Natural killer cell (primary cell): ENCODE results near the gene DUSP7. TPM values are rescaled to one million over a fixed set of nuclear protein-coding genes. Genes with fewer than 3 reads are reported as not detected.

Experiments used
- ATAC-seq, 3 donors: fragments of 150-1000 bp in 2 of 3; fragments of 200-7000 bp in 1 of 3; cut with Tn5 transposase; 1 replicate in 1 of 3; 2 replicates in 2 of 3; pipeline ENCODE4 v1.10.0; 2021; ENCODE audit warnings: mild to moderate bottlenecking in 2 of 3, moderate library complexity in 2 of 3
- DNase-seq, 2 donors: peaks; one replicate each; pipeline versions ENCODE4 v3.0.0 to v3.0.0-alpha.2; 2013 to 2021; ENCODE audit warnings: mixed read lengths in 1 of 2
- H3K27ac ChIP-seq: one replicate; pipeline ENCODE4 v1.5.1; 2013; ENCODE audit warnings: mild to moderate bottlenecking, low read length
- H3K27me3 ChIP-seq: one replicate; pipeline ENCODE4 v1.6.1; 2013; ENCODE audit warnings: low read length; ENCODE audit not compliant: control insufficient read depth, insufficient read depth
- H3K36me3 ChIP-seq: one replicate; pipeline ENCODE4 v1.6.1; 2013; ENCODE audit warnings: low read length; ENCODE audit not compliant: control insufficient read depth, insufficient read depth
- H3K4me1 ChIP-seq: one replicate; pipeline ENCODE4 v1.6.1; 2013; ENCODE audit warnings: low read length; ENCODE audit not compliant: control insufficient read depth, insufficient read depth
- H3K4me3 ChIP-seq: one replicate; pipeline ENCODE4 v1.5.1; 2013; ENCODE audit warnings: low read length
- H3K9me3 ChIP-seq: one replicate; pipeline ENCODE4 v1.6.1; 2013; ENCODE audit warnings: low read length; ENCODE audit not compliant: control insufficient read depth, insufficient read depth
- H3K27ac Mint-ChIP-seq, 2 donors: one replicate each; pipeline ENCODE4 v1.8.0; 2022; ENCODE audit warnings: mild to moderate bottlenecking in 2 of 2, mixed read lengths in 2 of 2, moderate library complexity in 1 of 2
- H3K27me3 Mint-ChIP-seq, 2 donors: one replicate each; pipeline ENCODE4 v1.8.0; 2022; ENCODE audit warnings: low read depth in 2 of 2, mixed read lengths in 2 of 2
- H3K36me3 Mint-ChIP-seq: one replicate; pipeline ENCODE4 v1.8.0; 2022; ENCODE audit warnings: mixed read lengths
- H3K4me1 Mint-ChIP-seq, 2 donors: one replicate each; pipeline ENCODE4 v1.8.0; 2022; ENCODE audit warnings: mixed read lengths in 2 of 2
- H3K4me3 Mint-ChIP-seq: one replicate; pipeline ENCODE4 v1.8.0; 2022; ENCODE audit warnings: mild to moderate bottlenecking, moderate library complexity, mixed read lengths
- H3K9me3 Mint-ChIP-seq, 2 donors: one replicate each; pipeline ENCODE4 v1.8.0; 2022; ENCODE audit warnings: mixed read lengths in 2 of 2
- WGBS: methylation state at CpG from one replicate; pipeline ENCODE4 v1.1.7; 2013; ENCODE audit warnings: missing lambda C conversion rate; ENCODE audit not compliant: insufficient coverage; 5-methylcytosine and 5-hydroxymethylcytosine counted together
- intact Hi-C: fragments of 100-400 bp; cut with micrococcal nuclease; formaldehyde crosslinking; loops from one replicate; pipeline ENCODE4 v1.14.2; 2022
- total RNA-seq, 4 donors: library from RNA; stranded (reverse); fragments of 120-200 nt in 1 of 4; gene quantifications; one replicate each; pipeline versions ENCODE4 v1.2.3 to v1.2.4, GENCODE V29; 2013 to 2022
- TF ChIP-seq, protein P1 (sequence below): fragments of 200-600 bp; IDR thresholded peaks from one replicate; pipeline ENCODE4 v1.8.0; 2022; ENCODE audit warnings: antibody characterized with exemption

The DUSP7 gene
- total RNA-seq, 3 donors from 2014 or later (not counting 1 experiment from before 2014, with no cell fraction given): 8.7 to 17.4 (median 11.6) TPM

DNA sequence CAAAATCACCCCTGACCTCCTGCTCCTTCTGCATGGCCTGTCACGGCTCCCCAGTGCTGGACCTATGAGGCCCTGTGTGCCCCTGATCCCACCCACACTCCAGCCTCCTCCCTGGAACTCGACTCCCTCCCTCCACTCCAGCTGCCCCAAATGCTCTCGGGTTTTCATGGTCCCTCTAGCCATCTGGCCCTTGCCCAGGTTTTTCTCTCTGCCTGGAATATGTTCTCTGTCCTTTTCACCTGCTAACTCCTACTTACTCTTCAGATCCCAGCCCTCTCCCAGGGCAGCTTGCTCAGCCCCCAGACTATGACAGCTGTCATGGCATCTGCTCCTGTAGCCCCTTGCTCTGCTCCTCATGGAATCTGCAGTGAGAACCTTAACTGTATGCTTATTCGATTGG, 30.3 kb downstream of the DUSP7 start:
- no peaks in the 10 kb centered on the region for H3K9me3 Mint-ChIP-seq
- H3K4me1 Mint-ChIP-seq: no peaks in the 10 kb centered on the region
- 83% methylated on average over 4 of the region's 4 CpGs for WGBS
- no peaks in the 10 kb centered on the region for H3K27me3 ChIP-seq
- H3K4me1 ChIP-seq: no peaks in the 10 kb centered on the region
- H3K9me3 ChIP-seq: no peaks in the 10 kb centered on the region
- DNase-seq: no peak
- no peaks in the 10 kb centered on the region for H3K36me3 ChIP-seq
- H3K27ac ChIP-seq: no peak overlapping the region
- ATAC-seq: no peak
- H3K36me3 Mint-ChIP-seq: no peaks in the 10 kb centered on the region
- no peak overlapping the region for H3K27ac Mint-ChIP-seq
- peaks cover 0 to 3% of the 10 kb centered on the region in 2 donors for H3K27me3 Mint-ChIP-seq
- no peak overlapping the region for H3K4me3 Mint-ChIP-seq
- H3K4me3 ChIP-seq: no peak overlapping the region
- TF ChIP-seq, protein P1, sequence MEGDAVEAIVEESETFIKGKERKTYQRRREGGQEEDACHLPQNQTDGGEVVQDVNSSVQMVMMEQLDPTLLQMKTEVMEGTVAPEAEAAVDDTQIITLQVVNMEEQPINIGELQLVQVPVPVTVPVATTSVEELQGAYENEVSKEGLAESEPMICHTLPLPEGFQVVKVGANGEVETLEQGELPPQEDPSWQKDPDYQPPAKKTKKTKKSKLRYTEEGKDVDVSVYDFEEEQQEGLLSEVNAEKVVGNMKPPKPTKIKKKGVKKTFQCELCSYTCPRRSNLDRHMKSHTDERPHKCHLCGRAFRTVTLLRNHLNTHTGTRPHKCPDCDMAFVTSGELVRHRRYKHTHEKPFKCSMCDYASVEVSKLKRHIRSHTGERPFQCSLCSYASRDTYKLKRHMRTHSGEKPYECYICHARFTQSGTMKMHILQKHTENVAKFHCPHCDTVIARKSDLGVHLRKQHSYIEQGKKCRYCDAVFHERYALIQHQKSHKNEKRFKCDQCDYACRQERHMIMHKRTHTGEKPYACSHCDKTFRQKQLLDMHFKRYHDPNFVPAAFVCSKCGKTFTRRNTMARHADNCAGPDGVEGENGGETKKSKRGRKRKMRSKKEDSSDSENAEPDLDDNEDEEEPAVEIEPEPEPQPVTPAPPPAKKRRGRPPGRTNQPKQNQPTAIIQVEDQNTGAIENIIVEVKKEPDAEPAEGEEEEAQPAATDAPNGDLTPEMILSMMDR: no peak
- intact Hi-C loops: no loop called here

DNA sequence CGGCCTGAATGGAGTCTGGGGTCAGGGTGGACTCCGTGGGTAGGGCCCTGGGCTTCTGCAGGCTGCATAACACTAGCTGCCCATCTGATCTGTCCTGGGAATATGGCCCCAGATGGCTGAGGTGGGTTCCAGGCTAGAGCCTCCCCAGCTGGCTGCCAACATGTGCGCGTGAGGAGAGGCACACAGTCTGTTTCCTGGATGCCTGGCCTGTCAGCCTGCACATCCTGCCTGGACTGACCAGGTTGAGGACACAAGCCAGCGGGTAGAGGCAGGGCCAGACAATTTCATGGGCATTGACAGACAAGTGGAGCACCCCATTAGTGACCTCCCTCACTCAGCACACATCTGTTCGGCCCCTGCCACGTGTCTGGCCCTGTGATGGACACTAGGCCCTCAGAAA, 30.9 kb downstream of the DUSP7 start:
- no peak overlapping the region for H3K4me3 ChIP-seq
- no peak overlapping the region for H3K27ac ChIP-seq
- no peaks in the 10 kb centered on the region for H3K36me3 ChIP-seq
- TF ChIP-seq, protein P1: no peak
- H3K4me1 ChIP-seq: no peaks in the 10 kb centered on the region
- Mint-ChIP-seq H3K4me1 (no peaks in the 10 kb centered on the region), H3K4me3 (no peak overlapping the region), H3K27me3 (peaks cover 0 to 3% of the 10 kb centered on the region in 2 donors), H3K27ac (no peak overlapping the region), H3K36me3 (no peaks in the 10 kb centered on the region), H3K9me3 (no peaks in the 10 kb centered on the region)
- H3K9me3 ChIP-seq: no peaks in the 10 kb centered on the region
- no peaks in the 10 kb centered on the region for H3K27me3 ChIP-seq
- intact Hi-C loops: no loop called here
- WGBS: 76% methylated on average over 7 of the region's 7 CpGs
- DNase-seq (no peak), ATAC-seq (no peak)

- H3K36me3 Mint-ChIP-seq: no peaks in the 10 kb centered on the region
- peaks cover 0 to 3% of the 10 kb centered on the region in 2 donors for H3K27me3 Mint-ChIP-seq
- 71% methylated on average over 6 of the region's 6 CpGs for WGBS
- no peaks in the 10 kb centered on the region for H3K36me3 ChIP-seq
- no peaks in the 10 kb centered on the region for H3K4me1 Mint-ChIP-seq
- ATAC-seq (no peak), DNase-seq (no peak)
- no peak overlapping the region for H3K27ac Mint-ChIP-seq
- H3K27me3 ChIP-seq: no peaks in the 10 kb centered on the region
- H3K4me1 ChIP-seq: peaks cover 2% of the 10 kb centered on the region
- intact Hi-C loops: no loop called here
- H3K9me3 ChIP-seq: no peaks in the 10 kb centered on the region
- H3K4me3 ChIP-seq: no peak overlapping the region
- H3K27ac ChIP-seq: no peak overlapping the region
- no peak overlapping the region for H3K4me3 Mint-ChIP-seq
- TF ChIP-seq, protein P1: no peak
- no peaks in the 10 kb centered on the region for H3K9me3 Mint-ChIP-seq
Observed at GRCh38 chr3:52024765-52025452, 31.5 kb downstream of the DUSP7 start.
